HL-60 (cell line): ENCODE measurements around the gene P2RY6.
A peak's percentile ranks its signal among the peaks of the same experiment; 100 is the strongest.

Experiments
- DNase-seq, 2 experiments: peaks; one replicate each; pipeline ENCODE4 v3.0.0-alpha.2; 2010 to 2020; ENCODE audit warnings: low read depth in 1 of 2, low spot score in 1 of 2
- H3K27ac ChIP-seq: fragments of 250-450 bp; sonication (Bioruptor Pico); replicated peaks from 2 replicates; pipeline ENCODE4 v1.5.1; 2020; ENCODE audit warnings: mild to moderate bottlenecking, moderate library complexity
- H3K27me3 ChIP-seq: fragments of 250-450 bp; sonication (Bioruptor Pico); 2 replicates; pipeline ENCODE4 v1.5.1; 2021; ENCODE audit warnings: mild to moderate bottlenecking, moderate library complexity; ENCODE audit not compliant: insufficient read depth, poor library complexity, severe bottlenecking
- H3K4me3 ChIP-seq: replicated peaks from 2 replicates; pipeline ENCODE4 v1.5.1; 2011; ENCODE audit warnings: mild to moderate bottlenecking, control low read depth, low read length; ENCODE audit not compliant: insufficient read depth
- GABPA ChIP-seq: IDR thresholded peaks from 2 replicates; pipeline ENCODE4 v1.6.1; 2012; ENCODE audit warnings: low read depth
- POLR2AphosphoS5 ChIP-seq: IDR thresholded peaks from 2 replicates; pipeline ENCODE4 v1.6.1; 2012; ENCODE audit warnings: low read depth
- REST ChIP-seq: IDR thresholded peaks from 2 replicates; pipeline ENCODE4 v1.6.1; 2012; ENCODE audit warnings: low read depth; ENCODE audit not compliant: insufficient replicate concordance
- SPI1 ChIP-seq: IDR thresholded peaks from 2 replicates; pipeline ENCODE4 v1.6.1; 2012; ENCODE audit warnings: low read depth, mild to moderate bottlenecking, borderline replicate concordance
- TF ChIP-seq, protein P1 (sequence below): IDR thresholded peaks from one replicate; pipeline ENCODE4 v1.5.1; 2011; ENCODE audit warnings: low read length, control low read depth, inconsistent platforms; ENCODE audit not compliant: insufficient read depth

The P2RY6 gene

DNA sequence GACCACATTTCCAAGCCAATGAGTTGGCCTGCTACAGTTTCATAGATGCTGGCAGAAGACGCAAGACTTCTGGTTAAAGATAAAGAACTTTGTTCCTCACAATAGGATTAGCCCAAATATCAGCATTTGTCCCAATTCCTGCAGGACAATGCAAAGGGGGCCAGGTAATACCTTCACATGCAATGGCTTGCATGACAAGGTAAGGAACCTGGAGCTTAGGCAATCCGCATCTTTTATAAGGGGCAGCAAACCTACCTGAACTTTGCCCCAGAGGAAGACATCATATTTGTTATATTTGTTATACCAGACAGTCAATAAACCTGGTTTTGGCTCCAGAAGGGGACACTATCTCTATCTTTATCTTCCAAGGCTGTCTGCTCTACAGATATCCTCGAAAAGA lies 5.3 kb downstream of the P2RY6 start:
- DNase-seq: no peak
- H3K27me3 ChIP-seq: no peaks in the 10 kb centered on the region
- no peak overlapping the region for H3K27ac ChIP-seq
- TF ChIP-seq, protein P1, sequence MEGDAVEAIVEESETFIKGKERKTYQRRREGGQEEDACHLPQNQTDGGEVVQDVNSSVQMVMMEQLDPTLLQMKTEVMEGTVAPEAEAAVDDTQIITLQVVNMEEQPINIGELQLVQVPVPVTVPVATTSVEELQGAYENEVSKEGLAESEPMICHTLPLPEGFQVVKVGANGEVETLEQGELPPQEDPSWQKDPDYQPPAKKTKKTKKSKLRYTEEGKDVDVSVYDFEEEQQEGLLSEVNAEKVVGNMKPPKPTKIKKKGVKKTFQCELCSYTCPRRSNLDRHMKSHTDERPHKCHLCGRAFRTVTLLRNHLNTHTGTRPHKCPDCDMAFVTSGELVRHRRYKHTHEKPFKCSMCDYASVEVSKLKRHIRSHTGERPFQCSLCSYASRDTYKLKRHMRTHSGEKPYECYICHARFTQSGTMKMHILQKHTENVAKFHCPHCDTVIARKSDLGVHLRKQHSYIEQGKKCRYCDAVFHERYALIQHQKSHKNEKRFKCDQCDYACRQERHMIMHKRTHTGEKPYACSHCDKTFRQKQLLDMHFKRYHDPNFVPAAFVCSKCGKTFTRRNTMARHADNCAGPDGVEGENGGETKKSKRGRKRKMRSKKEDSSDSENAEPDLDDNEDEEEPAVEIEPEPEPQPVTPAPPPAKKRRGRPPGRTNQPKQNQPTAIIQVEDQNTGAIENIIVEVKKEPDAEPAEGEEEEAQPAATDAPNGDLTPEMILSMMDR: no peak
- no peak for TF ChIP-seq GABPA
- TF ChIP-seq REST: no peak
- TF ChIP-seq POLR2AphosphoS5: no peak
- TF ChIP-seq SPI1: no peak
- no peak overlapping the region for H3K4me3 ChIP-seq

- no peak overlapping the region for H3K4me3 ChIP-seq
- no peaks in the 10 kb centered on the region for H3K27me3 ChIP-seq
- no peak overlapping the region for H3K27ac ChIP-seq
- TF ChIP-seq, protein P1: no peak
- no peak for TF ChIP-seq SPI1
- no peak for TF ChIP-seq POLR2AphosphoS5
- no peak for TF ChIP-seq GABPA
- TF ChIP-seq REST: no peak
- no peak for DNase-seq
Observed at GRCh38 chr11:73280626-73281025, 8.5 kb downstream of the P2RY6 start.

- no peak overlapping the region for H3K4me3 ChIP-seq
- DNase-seq: no peak
- TF ChIP-seq REST (no peak), SPI1 (0 out of 2 replicates have a peak, but pooled peaks have one; percentile 29)
- TF ChIP-seq, protein P1: no peak
- no peaks in the 10 kb centered on the region for H3K27me3 ChIP-seq
- no peak overlapping the region for H3K27ac ChIP-seq
Observed at GRCh38 chr11:73281201-73281741, 9.1 kb downstream of the P2RY6 start.
